Medulla oblongata (tissue), 1 donor: ENCODE data around the gene BBIP1.

ENCODE experiments used
- DNase-seq: peaks from one replicate; pipeline ENCODE4 v3.0.0-alpha.2; 2015; ENCODE audit errors: extremely low spot score

The BBIP1 gene

GRCh38 chr10:110885932-110886674 lies 32.9 kb downstream of the BBIP1 start:
- no peak for DNase-seq

GRCh38 chr10:110883924-110884323 lies 35.1 kb downstream of the BBIP1 start:
- DNase-seq, result no peak

DNA sequence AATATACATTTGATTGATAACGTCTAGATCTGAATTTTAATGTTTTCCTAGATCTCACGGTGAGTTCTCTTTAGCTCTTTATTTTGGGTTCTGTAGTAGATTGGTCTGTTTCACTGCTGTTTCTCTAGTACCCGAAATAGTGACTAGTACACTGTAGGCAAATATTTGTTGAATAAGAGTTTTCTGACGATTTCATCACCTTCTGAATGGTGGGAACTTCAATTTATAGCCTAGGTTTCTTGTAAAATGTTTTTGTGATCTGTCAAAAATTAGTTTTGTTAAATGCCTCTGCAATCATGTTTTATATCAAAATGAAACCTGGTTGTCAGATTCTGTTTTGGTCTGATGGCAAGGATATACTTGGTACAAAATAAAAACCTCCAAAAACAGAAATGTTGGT lies 37.1 kb downstream of the BBIP1 start:
- DNase-seq, result no peak

GRCh38 chr10:110881247-110881646 lies 37.7 kb downstream of the BBIP1 start:
- no peak for DNase-seq

DNA sequence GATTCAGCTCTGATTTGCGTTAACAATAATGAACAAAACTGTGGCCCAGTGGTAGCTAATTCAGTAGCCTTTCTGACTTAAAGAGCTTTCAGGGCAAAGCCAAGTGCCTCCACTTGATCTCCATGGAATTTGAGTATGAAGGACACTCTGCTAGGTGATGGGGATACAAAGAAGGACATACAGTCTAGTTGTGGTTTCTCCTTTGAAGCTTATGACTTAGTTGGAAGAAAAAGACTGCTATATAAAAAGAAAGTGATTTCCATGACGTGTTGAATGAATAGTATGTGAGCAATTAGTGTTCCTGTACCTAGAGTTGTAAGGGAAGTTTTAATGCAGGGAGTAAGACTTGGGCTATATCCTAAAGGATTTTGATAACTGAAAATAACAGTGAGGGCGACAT lies 39.0 kb downstream of the BBIP1 start:
- DNase-seq, result no peak

- no peak for DNase-seq
These were observed 42.2 kb downstream of the BBIP1 start for GRCh38 chr10:110876788-110877187.

DNA sequence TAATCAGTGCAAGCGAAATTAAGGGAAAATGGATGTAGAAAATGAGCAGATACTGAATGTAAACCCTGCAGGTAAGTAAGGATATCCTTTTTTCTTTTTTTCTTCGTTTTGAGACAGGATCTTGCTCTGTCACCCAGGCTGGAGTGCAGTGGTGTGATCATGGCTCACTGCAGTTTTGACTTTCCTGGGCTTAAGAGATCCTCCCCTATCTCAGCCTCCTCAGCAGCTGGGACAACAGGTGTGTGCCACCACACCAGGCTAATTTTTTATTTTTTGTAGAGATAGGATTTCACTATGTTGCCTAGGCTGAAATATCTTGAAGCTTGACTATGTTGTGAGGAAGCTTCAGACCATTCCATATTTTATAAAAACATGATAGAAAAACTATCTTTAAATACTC lies 43.0 kb downstream of the BBIP1 start:
- no peak for DNase-seq

DNA sequence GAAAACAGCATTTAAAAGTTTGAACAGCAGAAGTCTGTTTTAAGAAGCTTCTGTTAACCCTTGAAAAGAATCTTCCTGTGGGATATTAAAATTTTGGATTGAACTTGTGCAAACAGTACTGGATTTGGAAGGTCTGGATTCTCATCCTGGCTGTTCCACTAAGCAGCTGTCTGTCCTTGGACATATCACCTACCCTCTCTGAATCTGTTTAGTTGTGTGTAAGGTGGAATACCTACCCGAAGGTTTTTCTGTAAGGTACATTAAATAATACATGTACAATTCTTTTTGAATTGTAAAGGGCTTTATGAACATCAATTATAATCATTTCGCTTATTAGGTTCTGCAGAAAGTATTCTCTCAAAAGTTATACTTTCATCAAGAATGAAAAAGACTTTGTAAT lies 45.0 kb downstream of the BBIP1 start:
- no peak for DNase-seq

DNA sequence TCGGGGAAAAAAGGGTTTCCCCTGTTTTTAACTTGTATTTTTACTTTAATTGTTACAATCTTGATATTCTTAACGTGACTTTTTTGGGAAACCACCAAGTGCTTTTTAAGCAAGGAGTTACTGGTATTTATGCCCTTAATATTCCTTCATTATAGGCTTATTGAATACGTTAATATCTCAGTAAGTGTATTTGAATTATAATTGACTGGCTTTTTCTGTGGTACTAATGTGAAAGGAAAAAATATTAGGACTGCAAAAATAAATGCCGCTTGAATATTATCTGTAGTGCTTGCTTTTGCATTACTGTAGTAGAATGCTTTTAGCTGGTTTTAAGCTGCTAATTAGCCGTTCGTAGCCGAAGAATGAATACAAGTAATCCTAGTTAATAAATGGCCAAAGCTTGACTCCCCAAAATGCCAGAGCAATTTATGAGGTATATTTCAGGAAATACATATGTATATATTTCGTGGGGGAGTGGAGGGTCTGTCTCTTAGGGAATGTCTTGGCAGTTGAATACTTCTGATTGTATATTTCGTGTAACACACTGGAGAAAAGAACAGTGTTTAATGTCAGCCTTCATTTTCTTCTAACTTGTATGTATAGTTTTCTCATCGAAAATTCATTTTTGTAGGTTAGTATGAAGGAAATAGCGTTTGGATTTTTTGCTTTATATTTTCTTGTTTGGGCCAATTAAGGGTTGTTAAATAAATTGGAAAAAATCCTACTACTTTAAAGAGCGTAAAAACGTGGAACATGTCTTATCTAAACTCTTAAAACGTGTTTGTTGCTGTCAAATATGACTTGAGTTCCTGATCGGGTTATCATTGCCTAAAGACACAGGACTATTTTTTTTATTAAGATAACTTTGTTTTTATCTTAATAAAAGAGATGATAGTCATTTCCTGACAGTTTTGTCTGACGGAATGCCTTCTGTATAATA lies 45.7 kb downstream of the BBIP1 start:
- peak; percentile 22 for DNase-seq

DNA sequence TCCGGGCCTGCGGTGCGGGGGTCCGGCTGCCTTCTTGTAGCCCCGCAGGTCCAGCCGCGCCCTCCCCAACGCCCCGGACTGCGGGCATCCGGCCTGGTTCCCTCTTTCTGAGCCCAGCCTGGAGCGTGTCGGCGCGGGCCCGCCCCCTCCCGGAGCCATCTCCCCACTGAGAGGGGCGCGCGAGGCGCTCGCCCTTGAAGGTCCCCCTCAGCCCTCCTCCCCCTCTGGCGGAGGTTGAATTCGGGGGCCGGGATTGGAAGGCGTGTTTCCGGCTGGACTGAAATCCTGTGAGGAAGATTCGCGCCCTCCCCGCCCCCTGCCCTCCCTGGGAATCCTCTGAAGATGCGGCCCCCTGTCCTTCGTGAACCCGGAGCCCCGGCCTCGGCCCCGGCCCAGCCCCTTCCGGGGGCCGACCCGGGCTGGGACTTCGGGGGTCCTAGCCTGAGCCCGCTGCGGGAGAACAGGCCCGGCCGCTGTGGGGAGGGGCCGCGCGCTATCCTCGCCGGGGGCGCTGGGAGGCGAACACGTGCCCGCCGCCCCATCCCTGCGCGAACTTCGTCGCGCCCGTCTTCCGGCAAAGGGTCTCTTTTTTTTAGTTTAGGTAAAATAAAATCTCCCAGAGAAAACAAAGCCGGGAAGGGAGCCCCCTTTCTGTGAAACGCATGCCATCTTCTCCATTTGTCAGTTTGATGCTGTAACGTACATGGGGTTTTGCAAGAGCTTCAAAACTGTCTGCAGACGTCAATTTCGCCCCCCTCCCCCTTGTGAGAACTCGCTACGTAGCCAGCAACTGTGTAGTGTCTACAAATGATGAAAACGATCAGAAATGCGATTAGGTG lies 46.6 kb downstream of the BBIP1 start:
- peak; percentile 76 for DNase-seq

DNA sequence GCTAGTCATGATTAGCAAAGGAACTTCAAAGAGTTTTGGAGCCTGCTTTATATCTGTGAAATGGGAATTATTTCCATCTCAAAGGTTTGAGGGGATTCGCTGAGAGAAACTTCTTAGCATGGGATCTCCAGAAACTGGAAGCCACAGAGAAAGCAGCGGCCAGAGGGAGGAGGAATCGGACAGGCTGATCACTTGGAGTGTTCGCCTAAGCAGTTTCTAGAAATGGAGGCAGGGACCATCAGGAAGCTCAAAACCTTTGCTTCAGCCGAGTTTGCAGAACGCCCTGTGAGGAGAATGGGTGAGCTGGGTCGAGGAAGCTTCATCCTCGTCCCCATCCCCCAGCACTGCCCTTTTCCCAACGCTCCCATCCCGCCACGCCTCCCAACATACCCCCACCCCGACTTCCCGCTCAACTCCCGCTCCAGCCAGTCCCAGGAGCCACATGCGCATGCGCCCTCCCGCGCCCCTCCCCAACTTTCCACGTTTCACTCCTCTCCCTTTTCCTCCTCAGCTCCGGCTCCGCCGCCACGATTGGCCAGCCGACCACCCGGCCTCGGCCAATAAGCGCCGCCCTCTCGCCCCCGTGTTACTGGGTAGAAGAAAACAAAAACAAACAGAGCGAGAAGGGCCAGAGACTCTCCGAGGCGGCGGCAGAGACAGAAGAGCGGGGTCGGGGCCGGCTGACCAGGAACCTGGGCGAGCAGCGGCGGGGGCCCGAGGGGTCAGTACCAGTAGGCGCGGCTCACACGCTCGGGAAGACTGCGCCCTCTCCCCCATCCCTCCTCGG lies 47.5 kb downstream of the BBIP1 start, which contains the start of gene PDCD4:
TSS of gene PDCD4 (plus strand) at position 631 of the 787 bp plus-strand sequence. CDS start 4,100 bp downstream, outside the sequence.
- DNase-seq, result peak; percentile 99

- no peak for DNase-seq
These were observed 48.1 kb downstream of the BBIP1 start for GRCh38 chr10:110870823-110871297.

DNA sequence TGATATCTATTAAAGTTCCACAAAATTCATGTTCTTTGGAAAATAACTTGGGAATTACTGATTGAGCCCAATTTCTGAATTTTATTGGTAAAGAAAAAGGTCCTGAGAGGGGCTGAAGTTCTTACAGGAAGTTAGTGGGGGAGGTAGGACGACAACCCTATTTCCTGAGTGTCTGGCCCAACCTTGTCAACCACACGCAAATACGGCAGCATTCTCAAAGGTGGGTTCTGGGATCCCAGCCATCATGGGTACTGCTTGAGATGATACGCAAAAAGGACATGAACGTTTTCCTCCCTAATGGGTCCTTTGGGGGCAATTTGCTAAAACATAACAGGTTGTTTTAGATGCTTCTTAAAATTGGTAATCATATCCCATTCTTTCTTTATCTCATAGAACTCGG lies 50.0 kb downstream of the BBIP1 start:
- no peak for DNase-seq

- no peak for DNase-seq
These were observed 51.0 kb downstream of the BBIP1 start for GRCh38 chr10:110867807-110868465.

DNA sequence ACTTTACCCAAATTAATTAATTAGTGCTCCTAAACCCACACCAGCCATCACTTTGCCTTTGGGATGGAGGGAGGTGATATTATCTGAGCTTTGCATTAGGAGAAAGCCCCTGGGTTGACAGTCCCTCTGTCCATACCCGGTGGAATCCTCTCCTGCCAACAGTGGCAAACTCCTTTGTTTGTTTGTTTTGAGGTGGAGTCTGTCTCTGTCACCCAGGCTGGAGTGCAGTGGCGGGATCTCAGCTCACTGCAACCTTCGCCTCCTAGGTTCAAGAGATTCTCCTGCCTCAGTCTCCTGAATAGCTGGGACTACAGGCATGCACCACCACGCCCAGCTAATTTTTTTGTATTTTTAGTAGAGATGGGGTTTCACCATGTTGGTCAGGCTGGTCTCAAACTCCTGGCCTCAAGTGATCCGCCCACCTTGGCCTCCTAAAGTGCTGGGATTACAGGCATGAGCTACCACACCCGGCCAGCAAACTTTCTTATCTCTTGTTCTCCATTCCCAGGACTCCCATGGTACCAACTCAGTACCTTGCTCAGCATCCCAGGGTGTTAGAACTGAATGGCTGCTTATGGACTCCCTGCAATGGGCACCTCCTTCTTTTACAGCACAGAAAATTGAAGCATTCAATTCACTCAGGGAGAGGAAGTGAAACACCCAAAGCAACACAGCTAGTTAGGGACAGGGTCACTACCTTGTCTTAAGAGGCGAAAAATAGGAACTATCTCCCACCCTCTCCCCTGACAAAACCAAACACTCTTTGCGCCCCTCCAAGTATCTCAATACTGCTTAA lies 51.8 kb downstream of the BBIP1 start:
- peak; percentile 50 for DNase-seq

DNA sequence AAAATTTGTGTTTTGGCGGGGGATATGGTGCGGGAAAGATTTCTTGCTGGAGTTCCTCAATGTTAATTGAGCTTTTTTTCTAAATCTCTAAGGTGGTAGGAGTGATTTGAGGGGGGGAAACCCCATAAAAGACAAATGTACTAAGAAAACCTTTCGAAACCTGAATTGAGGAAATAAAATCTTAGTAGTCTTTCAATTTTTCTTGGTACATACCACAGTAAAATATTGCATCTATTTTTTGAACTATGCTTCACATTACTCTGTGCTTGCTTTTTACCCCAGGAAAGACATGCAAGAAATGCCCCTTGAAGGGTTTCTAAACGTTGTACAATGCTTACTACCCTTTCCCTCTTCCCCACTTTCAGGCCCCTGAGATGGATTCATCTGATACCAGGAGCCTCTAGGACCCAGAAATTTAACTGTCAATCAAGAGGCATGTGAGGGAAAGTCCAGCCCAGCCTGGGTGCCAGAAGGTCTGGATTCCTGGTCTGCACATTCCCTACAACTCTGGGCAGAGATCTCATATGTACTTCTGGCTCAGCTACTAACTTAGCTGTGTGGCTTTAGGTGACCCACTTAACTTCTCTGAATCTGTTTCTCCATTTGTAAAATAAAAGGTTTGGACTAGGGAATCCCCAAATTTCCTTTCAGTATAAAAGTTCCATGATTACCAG lies 53.0 kb downstream of the BBIP1 start:
- DNase-seq, result no peak

DNA sequence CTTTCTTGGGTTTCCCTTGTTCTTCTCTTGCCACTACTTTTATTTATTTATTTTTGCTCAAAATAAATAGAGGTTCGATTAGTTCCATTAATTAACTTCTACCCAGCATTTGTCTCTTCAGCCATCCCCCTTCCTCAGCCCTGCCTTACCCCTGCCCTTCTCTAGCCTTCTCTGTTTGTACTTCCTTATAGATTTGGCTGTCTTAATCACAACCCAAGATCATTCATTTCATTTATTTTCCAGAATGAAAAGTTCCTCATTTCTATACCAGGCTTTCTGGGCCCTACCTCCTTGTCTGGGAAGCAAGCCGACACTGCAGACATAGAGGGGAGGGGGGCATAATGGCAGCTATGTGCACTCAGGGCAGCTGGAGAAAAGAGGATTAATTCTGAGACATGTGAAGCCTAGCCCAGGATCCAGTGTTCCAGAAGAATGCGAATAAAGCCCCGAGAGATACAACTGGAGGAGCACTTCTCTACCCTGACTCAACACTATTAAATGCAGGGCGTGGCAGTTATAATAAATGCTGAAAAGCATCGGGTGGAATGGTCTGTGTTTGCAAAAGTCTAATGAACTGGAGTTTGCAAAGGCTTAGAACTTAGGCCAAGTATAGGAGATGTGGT lies 53.7 kb downstream of the BBIP1 start:
- no peak for DNase-seq

GRCh38 chr10:110864662-110865140 lies 54.3 kb downstream of the BBIP1 start:
- DNase-seq, result peak; percentile 77
